CD4-positive, alpha-beta T cell treated with Interleukin-1 beta for 1 hour (primary cell): Measurements from ENCODE around the gene GCLM.
"Not testable (repeated sequence)": the region's sequence is repeated elsewhere in the genome, so short reads cannot be mapped to it uniquely, and the experiment has no call there.

ENCODE experiments used
- DNase-seq, 2 donors: peaks; one replicate each; pipeline ENCODE4 v3.0.0-alpha.2; 2020 to 2022

Gene GCLM, protein sequence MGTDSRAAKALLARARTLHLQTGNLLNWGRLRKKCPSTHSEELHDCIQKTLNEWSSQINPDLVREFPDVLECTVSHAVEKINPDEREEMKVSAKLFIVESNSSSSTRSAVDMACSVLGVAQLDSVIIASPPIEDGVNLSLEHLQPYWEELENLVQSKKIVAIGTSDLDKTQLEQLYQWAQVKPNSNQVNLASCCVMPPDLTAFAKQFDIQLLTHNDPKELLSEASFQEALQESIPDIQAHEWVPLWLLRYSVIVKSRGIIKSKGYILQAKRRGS

DNA sequence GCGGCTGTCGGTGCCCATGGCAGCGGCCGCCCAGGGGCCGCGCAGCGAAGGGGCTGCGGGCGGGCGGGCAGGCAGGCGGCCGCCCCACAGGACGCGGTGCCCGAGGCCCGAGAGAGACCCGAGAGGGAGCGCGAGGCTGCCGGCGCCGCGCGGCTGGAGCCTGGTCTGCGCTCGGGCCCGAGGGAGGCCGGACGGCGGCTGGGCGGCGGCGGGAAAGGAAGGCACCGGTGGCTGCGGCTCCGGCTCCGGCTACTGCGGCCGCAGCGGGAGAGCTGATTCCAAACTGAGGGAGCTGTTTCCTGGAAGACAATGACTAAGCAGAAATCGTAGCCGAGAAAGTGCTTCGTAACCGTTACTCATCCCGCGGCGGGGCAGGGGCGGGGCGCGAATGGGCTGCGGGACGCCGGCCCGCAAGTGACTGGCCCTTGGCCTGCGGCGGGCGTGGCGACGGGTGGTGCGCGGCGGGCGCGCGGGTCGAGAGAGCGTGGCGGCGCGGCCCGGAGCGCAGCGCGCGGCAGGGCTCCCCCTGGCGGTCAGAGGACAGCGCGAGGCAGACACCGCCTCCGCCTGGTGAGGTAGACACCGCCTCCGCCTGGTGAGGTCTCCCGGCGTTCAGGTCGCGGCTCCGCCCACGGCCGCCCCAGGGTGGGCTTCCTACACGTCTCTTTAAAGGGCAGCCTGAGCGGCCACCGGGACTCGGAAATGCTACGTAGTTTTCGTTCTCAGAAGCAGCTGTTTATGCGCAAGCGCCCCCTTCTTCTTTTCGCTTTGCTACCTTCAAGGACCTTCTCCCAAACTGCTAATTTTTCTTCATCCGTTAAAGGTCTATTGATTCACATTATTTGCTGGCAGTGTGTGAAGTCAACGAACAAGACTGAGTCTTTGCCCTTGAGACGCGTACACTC, at the start of gene GCLM:
Gene GCLM, minus strand, starts transcription at position 285 of the 905 bp plus-strand sequence. Its CDS starts 267 bp downstream, at position 18.
- DNase-seq, result peak; percentile 91 to 92

DNA sequence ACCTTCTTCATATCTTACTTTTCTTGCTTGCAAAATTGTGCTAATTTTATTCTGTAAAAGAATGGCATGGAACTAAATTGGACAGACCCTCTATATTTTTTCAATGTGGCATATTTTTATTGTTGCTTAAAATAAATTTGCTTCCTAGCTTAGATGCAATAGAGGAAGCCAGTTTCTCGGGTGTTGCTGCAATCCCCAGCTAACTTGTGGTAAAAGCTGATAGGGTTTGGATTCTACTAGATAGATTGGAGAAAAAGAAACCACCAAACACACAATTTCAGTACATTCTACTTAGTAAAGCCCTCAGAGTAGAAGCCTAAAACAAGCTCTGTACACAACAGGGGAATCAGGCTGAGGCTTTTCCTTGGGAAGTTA, 49.5 kb upstream of the GCLM start:
- no peak for DNase-seq

DNA sequence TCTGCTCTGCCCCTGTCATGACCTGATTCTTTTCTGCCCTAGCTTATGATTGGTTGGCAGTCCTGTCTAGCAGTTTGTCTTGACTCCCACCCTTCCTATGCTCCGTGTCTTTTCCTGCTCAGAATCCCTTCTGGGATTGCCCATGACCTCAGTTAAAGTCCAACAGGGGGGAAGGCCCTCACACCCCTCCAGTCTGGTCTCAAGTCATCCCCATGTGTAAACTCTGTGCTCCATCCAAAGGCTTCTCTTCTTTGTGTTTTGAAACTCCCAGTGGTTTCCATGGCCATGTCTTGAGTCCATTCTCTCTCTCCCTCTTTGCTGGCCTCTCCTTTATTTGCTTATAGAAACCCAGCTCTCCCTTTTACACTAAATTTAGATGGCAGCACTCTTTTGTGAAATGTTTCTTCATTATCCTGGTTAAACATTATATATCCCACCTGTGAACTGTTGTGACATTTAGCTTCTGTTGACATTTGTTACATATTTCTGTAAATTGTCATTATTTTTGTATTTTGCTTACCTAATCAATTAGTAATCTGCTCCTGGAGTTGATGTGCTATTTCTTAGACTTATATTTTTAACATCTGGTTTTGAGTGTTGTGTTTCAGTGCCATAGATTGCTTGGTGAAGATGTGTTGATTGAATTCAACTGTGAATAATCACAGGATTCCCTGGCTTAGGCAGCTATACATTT, 48.9 kb upstream of the GCLM start:
- DNase-seq, result no peak

- no peak for DNase-seq
Measured at GRCh38 chr1:93955765-93956164, 46.5 kb upstream of the GCLM start.

DNA sequence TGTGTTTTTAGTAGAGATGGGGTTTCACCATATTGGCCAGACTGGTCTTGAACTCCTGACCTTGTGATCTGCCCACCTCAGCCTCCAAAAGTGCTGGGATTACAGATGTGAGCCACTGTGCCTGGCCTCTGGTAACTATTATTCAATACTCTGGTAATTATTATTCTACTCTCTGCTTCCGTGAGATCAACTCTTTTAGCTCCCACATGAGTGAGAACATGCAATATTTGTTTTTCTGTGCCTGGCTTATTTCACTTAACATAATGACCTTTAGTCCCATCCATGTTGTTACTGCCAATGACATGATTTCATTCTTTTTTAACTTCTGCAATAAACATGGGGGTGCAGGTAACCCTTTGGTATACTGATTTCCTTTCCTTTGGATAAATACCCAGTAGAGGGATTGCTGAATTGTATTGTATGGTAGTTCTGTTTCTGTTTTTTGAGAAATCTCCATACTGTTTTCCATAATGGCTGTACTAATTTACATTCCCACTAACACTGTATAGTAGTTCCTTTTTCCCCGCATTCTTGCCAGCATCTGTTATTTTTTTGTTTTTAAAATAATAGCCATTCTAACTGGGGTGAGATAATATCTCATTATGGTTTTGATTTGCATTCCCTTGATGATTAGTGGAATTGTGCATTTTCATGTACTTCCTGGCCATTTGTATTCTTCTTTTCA, 37.9 kb upstream of the GCLM start:
- not testable (repeated sequence) for DNase-seq

- DNase-seq, result no peak
Measured at GRCh38 chr1:93938461-93939145, 29.4 kb upstream of the GCLM start.

GRCh38 chr1:93937997-93938396, 28.8 kb upstream of the GCLM start:
- DNase-seq, result no peak

- no peak for DNase-seq
Measured at GRCh38 chr1:93925206-93925605, 16.0 kb upstream of the GCLM start.

GRCh38 chr1:93919780-93920179, 10.6 kb upstream of the GCLM start:
- no peak for DNase-seq

GRCh38 chr1:93917302-93917701, 8.1 kb upstream of the GCLM start:
- no peak for DNase-seq

DNA sequence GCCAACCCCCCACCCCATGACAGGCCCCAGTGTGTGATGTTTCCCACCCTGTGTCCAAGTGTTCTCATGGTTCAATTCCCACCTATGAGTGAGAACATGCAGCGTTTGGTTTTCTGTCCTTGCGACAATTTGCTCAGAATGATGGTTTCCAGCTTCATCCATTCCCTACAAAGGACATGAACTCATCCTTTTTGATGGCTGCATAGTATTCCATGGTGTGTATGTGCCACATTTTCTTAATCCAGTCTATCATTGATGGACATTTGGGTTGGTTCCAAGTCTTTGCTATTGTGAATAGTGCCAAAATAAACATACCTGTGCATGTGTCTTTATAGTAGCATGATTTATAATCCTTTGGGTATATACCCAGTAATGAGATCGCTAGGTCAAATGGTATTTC, 1.6 kb upstream of the GCLM start:
- not testable (repeated sequence) for DNase-seq

DNA sequence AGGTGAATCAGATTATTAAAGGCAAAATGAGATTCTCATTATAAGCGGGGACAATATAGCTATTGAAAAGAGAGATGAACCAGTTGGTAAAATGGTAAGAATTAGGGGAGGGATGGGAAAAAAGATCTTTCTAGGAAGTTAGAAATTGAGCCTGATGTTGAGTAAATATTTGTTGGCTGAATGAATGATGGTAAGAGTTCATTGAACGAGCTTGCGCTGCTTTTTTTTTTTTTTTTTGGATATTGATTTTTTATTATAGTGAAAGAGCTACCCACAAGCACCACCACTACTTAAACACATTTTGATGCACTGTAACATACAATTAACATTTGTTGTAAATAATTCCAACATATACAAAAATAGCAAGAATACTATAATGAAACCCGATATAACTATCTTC, 1.1 kb upstream of the GCLM start:
- DNase-seq, result no peak

DNA sequence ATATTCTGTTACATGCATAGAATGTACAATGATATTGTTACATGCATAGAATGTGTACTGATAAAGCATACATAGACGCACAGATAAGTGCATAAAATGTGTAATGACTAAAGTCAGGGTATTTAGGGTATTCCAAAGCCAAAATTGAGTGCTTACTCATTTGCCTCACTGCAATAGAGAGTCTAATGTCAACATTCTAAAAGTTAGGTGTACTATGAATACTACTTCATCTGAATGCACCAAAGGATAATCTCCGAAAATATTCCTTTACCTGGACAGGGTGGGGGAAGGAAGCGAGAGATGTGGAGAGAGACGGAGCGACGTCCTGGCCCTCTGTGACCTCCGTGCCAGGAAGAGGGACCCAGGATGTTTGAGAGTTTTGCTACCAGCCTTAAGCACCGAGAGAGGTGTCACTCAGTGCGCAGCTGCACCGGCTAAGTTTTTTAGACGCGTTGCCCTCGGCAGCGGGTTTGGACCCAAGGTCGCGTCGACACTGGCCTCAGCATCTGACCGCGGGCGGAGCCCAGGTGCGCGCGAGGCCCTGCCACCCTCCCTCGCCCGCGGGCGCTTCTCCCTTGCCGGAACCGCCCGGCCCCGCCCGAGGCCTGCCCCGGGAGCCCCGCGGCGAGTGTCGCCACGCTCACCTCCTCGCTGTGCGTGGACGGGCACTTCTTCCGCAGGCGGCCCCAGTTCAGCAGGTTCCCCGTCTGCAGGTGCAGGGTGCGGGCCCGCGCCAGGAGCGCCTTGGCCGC, 660 bp downstream of the GCLM start:
- DNase-seq, result peak; percentile 42 to 51

DNA sequence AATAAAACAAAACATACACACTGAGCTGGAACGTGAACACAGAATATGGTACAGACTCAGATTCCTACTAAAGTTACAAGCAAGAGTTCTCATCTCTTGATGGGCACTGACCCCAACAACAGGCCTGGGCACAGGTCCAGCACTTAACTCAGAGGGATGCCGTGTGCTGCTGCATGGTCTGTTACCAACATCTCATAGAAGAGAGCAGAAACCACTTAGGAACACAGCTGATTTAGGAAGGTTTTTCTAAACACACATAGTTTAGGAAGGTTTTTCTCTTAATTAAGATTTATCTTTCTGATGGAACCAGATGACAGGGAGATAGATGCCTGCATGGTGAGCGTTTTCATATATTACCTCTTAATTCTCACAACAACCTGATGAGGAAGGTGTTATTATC, 1.5 kb downstream of the GCLM start:
- DNase-seq, result no peak

DNA sequence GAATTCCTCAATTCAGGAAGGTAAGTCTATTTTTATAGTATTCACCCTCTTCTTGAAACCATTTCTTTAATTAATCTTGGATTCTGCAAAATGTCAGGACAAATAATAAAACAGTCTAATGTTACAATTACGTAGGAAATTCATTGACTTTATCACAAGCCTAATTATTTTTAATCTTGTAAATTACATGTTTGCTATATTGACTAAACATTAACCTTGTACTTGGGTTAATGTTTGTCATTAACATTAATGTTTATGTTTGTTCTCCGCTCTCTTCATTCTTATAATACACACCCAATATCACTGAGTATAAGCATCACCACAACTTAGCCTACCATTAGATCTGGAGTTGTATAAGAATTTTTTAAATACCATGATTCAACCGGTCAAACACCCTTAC, 2.8 kb downstream of the GCLM start:
- no peak for DNase-seq

DNA sequence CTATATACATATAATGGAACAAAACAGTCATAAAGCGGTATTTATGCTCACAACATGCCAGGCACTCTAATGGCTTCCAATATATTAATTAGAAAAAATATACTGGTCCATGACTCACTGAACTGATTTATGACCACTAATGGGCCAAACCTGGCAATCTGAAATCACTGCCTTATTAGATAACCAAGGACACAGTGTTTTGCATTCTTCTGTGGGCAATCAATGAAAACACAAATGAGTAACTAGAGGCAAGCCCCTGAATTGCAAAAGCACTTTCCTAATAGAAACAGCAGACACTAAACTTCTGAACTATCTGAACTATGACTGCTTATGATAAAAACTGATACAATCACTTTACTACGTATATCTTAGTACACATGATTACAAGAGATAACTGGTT, 3.5 kb downstream of the GCLM start:
- no peak for DNase-seq

GRCh38 chr1:93905051-93905450, 4.2 kb downstream of the GCLM start:
- no peak for DNase-seq

- DNase-seq, result peak in 1 of 2 donors; percentile 24
Measured at GRCh38 chr1:93904228-93904627, 5.0 kb downstream of the GCLM start.

- no peak for DNase-seq
Measured at GRCh38 chr1:93900723-93901504, 8.3 kb downstream of the GCLM start.

GRCh38 chr1:93899543-93900207, 9.6 kb downstream of the GCLM start:
- no peak for DNase-seq
